Measurements from ENCODE around the gene GSN. TPM values are rescaled to one million over a fixed set of nuclear protein-coding genes. Genes with fewer than 3 reads are reported as not detected.
"Not testable (repeated sequence)": the region's sequence is repeated elsewhere in the genome, so short reads cannot be mapped to it uniquely, and the experiment has no call there.

GSN gene
- total and polyA plus RNA-seq, 11 donors, result 379 to 2,088 (median 689) TPM

DNA sequence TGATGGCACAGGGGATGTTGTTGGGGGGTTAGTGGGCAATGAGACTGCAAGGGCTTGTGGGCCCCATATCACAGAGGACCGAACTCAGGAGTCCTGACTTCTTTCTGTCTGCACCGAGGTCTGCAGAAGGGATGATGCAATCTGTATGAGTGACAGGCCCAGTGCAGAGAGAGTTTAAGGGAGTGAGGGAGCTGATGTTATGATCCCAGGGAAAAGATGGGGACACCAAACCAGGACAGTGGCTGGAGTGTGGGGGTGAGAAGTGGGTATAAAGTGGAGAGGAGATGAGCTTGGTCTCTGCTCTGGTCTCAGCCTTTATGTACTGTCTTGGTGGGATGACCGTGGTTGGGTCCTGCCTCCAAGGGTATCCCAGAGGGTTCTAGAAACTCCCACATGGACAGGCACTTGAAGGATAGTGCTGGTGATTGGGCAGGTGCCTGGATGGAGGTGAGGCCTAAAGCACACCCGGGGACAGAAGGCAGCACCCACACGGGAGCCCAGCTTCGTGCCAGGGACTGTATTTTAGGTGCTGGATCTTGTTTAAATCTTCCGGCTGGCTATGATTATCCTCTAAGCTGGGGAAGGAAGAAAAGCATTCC is 21.9 kb downstream of the GSN start:
- peak overlapping the region; percentile 96 to 100 (median 98) for H3K27ac ChIP-seq
- H3K4me3 ChIP-seq, result peak overlapping the region in 2 of 12 donors; percentile 1 to 7
- H3K36me3 ChIP-seq, result peaks cover 0 to 13% (median 0%) of the 10 kb centered on the region in 9 donors
- ATAC-seq (no peak), DNase-seq (no peak)
- WGBS, 4 donors, result 41 to 53% (median 49%) methylated on average over 7 of the region's 7 CpGs
- no peaks in the 10 kb centered on the region for H3K9me3 ChIP-seq
- no peak for TF ChIP-seq POLR2A (IDR thresholded peaks at IDR 0.05)
- TF ChIP-seq, protein P1, sequence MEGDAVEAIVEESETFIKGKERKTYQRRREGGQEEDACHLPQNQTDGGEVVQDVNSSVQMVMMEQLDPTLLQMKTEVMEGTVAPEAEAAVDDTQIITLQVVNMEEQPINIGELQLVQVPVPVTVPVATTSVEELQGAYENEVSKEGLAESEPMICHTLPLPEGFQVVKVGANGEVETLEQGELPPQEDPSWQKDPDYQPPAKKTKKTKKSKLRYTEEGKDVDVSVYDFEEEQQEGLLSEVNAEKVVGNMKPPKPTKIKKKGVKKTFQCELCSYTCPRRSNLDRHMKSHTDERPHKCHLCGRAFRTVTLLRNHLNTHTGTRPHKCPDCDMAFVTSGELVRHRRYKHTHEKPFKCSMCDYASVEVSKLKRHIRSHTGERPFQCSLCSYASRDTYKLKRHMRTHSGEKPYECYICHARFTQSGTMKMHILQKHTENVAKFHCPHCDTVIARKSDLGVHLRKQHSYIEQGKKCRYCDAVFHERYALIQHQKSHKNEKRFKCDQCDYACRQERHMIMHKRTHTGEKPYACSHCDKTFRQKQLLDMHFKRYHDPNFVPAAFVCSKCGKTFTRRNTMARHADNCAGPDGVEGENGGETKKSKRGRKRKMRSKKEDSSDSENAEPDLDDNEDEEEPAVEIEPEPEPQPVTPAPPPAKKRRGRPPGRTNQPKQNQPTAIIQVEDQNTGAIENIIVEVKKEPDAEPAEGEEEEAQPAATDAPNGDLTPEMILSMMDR (IDR thresholded peaks at IDR 0.05), result no peak
- H3K27me3 ChIP-seq, result no peaks in the 10 kb centered on the region
- H3K4me1 ChIP-seq, result peaks cover 38 to 95% (median 78%) of the 10 kb centered on the region in 12 donors
- intact Hi-C loops (cut with DNase I), result no loop called here

- Histone ChIP-seq H3K27ac (peak overlapping the region in 8 of 12 donors; percentile 1 to 97 (median 92)), H3K4me1 (peaks cover 40 to 95% (median 78%) of the 10 kb centered on the region in 12 donors), H3K36me3 (peaks cover 0 to 17% (median 0%) of the 10 kb centered on the region in 9 donors)
- H3K4me3 ChIP-seq; intact Hi-C loops (cut with DNase I); H3K9me3 ChIP-seq; ATAC-seq; DNase-seq; H3K27me3 ChIP-seq: not testable (repeated sequence)
- WGBS, 4 donors, result 70 to 93% (median 79%) methylated on average over 4 of the region's 4 CpGs
These were observed 23.6 kb downstream of the GSN start for GRCh38 chr9:121291536-121291935.

- H3K27me3 ChIP-seq, result no peaks in the 10 kb centered on the region
- peak overlapping the region in 10 of 12 donors; percentile 1 to 97 (median 90) for H3K27ac ChIP-seq
- H3K9me3 ChIP-seq, result no peaks in the 10 kb centered on the region
- H3K36me3 ChIP-seq, result peaks cover 0 to 17% (median 0%) of the 10 kb centered on the region in 9 donors
- DNase-seq (peak in 1 of 5 donors; percentile 35), ATAC-seq (no peak)
- TF ChIP-seq POLR2A (IDR thresholded peaks at IDR 0.05), result no peak
- TF ChIP-seq, protein P1 (IDR thresholded peaks at IDR 0.05), result no peak
- peaks cover 40 to 95% (median 79%) of the 10 kb centered on the region in 12 donors for H3K4me1 ChIP-seq
- no peak overlapping the region for H3K4me3 ChIP-seq
- intact Hi-C loops (cut with DNase I), result no loop called here
- WGBS, 4 donors, result 90 to 94% (median 93%) methylated on average over 1 of the region's 1 CpG
These were observed 24.1 kb downstream of the GSN start for GRCh38 chr9:121292051-121292450.

DNA sequence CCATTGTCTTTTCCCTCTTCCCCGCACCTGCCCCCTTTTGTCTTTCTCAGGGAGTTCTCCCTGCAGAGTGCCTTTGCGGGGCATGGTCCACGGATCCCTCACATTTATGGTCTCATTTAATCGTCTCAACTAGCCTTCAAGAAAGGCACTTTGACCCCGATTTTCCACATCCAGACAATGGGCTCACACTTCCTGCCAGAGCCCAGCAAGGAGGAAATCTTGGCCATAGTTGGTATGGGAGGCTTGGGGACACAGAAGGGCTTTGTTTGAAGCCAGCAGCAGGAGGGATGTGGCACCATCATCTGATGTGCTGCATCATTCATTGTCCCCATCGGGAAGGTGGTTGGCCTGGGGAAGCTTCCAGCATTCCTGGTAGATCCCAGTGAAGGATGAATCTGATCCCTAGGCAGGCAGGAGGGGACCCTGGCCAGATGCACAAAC is 24.9 kb downstream of the GSN start:
- H3K4me1 ChIP-seq, result peaks cover 37 to 95% (median 79%) of the 10 kb centered on the region in 12 donors
- ATAC-seq, result no peak
- H3K9me3 ChIP-seq, result no peaks in the 10 kb centered on the region
- no peaks in the 10 kb centered on the region for H3K27me3 ChIP-seq
- DNase-seq, result no peak
- peak overlapping the region in 10 of 12 donors; percentile 37 to 98 (median 92) for H3K27ac ChIP-seq
- intact Hi-C loops (cut with DNase I), result no loop called here
- TF ChIP-seq POLR2A (IDR thresholded peaks at IDR 0.05), result no peak
- TF ChIP-seq, protein P1 (IDR thresholded peaks at IDR 0.05), result peak in 1 of 12 donors; percentile 1
- 76 to 90% (median 84%) methylated on average over 6 of the region's 6 CpGs for WGBS, 4 donors
- no peak overlapping the region for H3K4me3 ChIP-seq
- H3K36me3 ChIP-seq, result peaks cover 0 to 17% (median 0%) of the 10 kb centered on the region in 9 donors

Measured in heart left ventricle (tissue), 16 donors.